ENCODE results near the gene EIF4A3. TPM values are rescaled to one million over a fixed set of nuclear protein-coding genes. Genes with fewer than 3 reads are reported as not detected.

EIF4A3 gene
- total RNA-seq, 1 donor from 2014 or later: 76.6 TPM

- Mint-ChIP-seq H3K4me3 (ENCODE audit: unreplicated experiment) (no peak overlapping the region), H3K4me1 (ENCODE audit: unreplicated experiment) (peaks cover 9% of the 10 kb centered on the region), H3K27me3 (ENCODE audit: unreplicated experiment) (peaks cover 17% of the 10 kb centered on the region), H3K36me3 (ENCODE audit: low read depth, unreplicated experiment) (no peaks in the 10 kb centered on the region), H3K27ac (ENCODE audit: unreplicated experiment) (no peak overlapping the region), H3K9me3 (ENCODE audit: unreplicated experiment) (no peaks in the 10 kb centered on the region)
- no peak for TF ChIP-seq CTCF (IDR thresholded peaks at IDR 0.05; ENCODE audit: unreplicated experiment)
- DNase-seq (ENCODE audit: low spot score): no peak
Observed at GRCh38 chr17:80099291-80100034, 47.5 kb downstream of the EIF4A3 start.

- Mint-ChIP-seq H3K4me1 (ENCODE audit: unreplicated experiment) (peaks cover 2% of the 10 kb centered on the region), H3K27me3 (ENCODE audit: unreplicated experiment) (peaks cover 15% of the 10 kb centered on the region), H3K36me3 (ENCODE audit: low read depth, unreplicated experiment) (no peaks in the 10 kb centered on the region), H3K27ac (ENCODE audit: unreplicated experiment) (no peak overlapping the region), H3K4me3 (ENCODE audit: unreplicated experiment) (no peak overlapping the region), H3K9me3 (ENCODE audit: unreplicated experiment) (no peaks in the 10 kb centered on the region)
- DNase-seq (ENCODE audit: low spot score): no peak
- no peak for TF ChIP-seq CTCF (IDR thresholded peaks at IDR 0.05; ENCODE audit: unreplicated experiment)
Observed at GRCh38 chr17:80097844-80098691, 48.9 kb downstream of the EIF4A3 start.

GRCh38 chr17:80097127-80097621 lies 49.8 kb downstream of the EIF4A3 start:
- Mint-ChIP-seq H3K9me3 (ENCODE audit: unreplicated experiment) (no peaks in the 10 kb centered on the region), H3K4me1 (ENCODE audit: unreplicated experiment) (peaks cover 2% of the 10 kb centered on the region), H3K27me3 (ENCODE audit: unreplicated experiment) (peaks cover 12% of the 10 kb centered on the region), H3K4me3 (ENCODE audit: unreplicated experiment) (no peak overlapping the region), H3K27ac (ENCODE audit: unreplicated experiment) (peak overlapping the region; percentile 72), H3K36me3 (ENCODE audit: low read depth, unreplicated experiment) (no peaks in the 10 kb centered on the region)
- no peak for TF ChIP-seq CTCF (IDR thresholded peaks at IDR 0.05; ENCODE audit: unreplicated experiment)
- no peak for DNase-seq (ENCODE audit: low spot score)

GRCh38 chr17:80096561-80097021 lies 50.3 kb downstream of the EIF4A3 start:
- peaks cover 2% of the 10 kb centered on the region for H3K4me1 Mint-ChIP-seq (ENCODE audit: unreplicated experiment)
- H3K27me3 Mint-ChIP-seq (ENCODE audit: unreplicated experiment): peaks cover 12% of the 10 kb centered on the region
- H3K36me3 Mint-ChIP-seq (ENCODE audit: low read depth, unreplicated experiment): no peaks in the 10 kb centered on the region
- no peaks in the 10 kb centered on the region for H3K9me3 Mint-ChIP-seq (ENCODE audit: unreplicated experiment)
- no peak for DNase-seq (ENCODE audit: low spot score)
- H3K27ac Mint-ChIP-seq (ENCODE audit: unreplicated experiment): no peak overlapping the region
- no peak overlapping the region for H3K4me3 Mint-ChIP-seq (ENCODE audit: unreplicated experiment)
- no peak for TF ChIP-seq CTCF (IDR thresholded peaks at IDR 0.05; ENCODE audit: unreplicated experiment)
